Dendritic cell treated with granulocyte-macrophage colony-stimulating factor and Interleukin-4, amounts not matched to agents 40 ng/mL and 50 ng/mL, for 4 days (primary cell): ENCODE results near the gene HBS1L.

Experiments used
- H3K27ac Mint-ChIP-seq: one replicate; pipeline ENCODE4 v1.8.0; 2022; ENCODE audit warnings: mild to moderate bottlenecking, mixed read lengths
- H3K27me3 Mint-ChIP-seq: one replicate; pipeline ENCODE4 v1.8.0; 2022; ENCODE audit warnings: mild to moderate bottlenecking, mixed read lengths
- H3K36me3 Mint-ChIP-seq: one replicate; pipeline ENCODE4 v1.8.0; 2022; ENCODE audit warnings: low read depth, mixed read lengths
- H3K4me1 Mint-ChIP-seq: one replicate; pipeline ENCODE4 v1.8.0; 2022; ENCODE audit warnings: low read depth, mixed read lengths
- H3K4me3 Mint-ChIP-seq: one replicate; pipeline ENCODE4 v1.8.0; 2022; ENCODE audit warnings: mild to moderate bottlenecking, moderate library complexity, mixed read lengths
- H3K9me3 Mint-ChIP-seq: one replicate; pipeline ENCODE4 v1.8.0; 2022; ENCODE audit warnings: mixed read lengths
- intact Hi-C: fragments of 100-400 bp; cut with micrococcal nuclease; formaldehyde crosslinking; loops from one replicate; pipeline ENCODE4 v1.15.0; 2022

Gene HBS1L

GRCh38 chr6:134932535-134933470, 121.8 kb downstream of the HBS1L start:
- intact Hi-C loops: loop anchor here (10.0 kb wide), 1 partner anchor 98 kb away; no protein-coding TSS in a partner anchor
- Mint-ChIP-seq H3K36me3 (no peaks in the 10 kb centered on the region), H3K27me3 (no peaks in the 10 kb centered on the region), H3K27ac (no peak overlapping the region), H3K4me3 (no peak overlapping the region), H3K4me1 (no peaks in the 10 kb centered on the region), H3K9me3 (no peaks in the 10 kb centered on the region)

DNA sequence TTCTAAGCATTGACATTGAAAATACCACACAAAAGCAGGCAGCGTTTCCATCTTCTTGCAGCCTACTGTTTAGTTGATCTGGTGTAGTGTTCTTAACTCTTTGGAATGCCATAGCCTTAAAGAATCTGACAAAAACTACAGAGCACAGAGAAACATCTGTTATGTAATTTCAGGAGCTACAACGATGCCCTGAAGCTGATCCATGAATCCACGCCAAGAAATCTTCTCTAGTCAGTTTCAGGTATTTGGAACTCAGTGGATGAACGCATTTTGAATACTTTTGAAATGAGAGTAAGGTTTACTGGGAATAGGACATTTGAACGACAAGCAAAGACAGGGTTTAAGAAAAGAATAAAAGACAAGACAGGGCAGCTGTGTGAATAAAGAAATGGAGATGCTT, 122.5 kb downstream of the HBS1L start:
- Mint-ChIP-seq H3K4me1 (no peaks in the 10 kb centered on the region), H3K4me3 (no peak overlapping the region), H3K9me3 (no peaks in the 10 kb centered on the region), H3K36me3 (no peaks in the 10 kb centered on the region), H3K27me3 (no peaks in the 10 kb centered on the region), H3K27ac (no peak overlapping the region)
- intact Hi-C loops: loop anchor here (10.0 kb wide), 1 partner anchor 97 kb away; no protein-coding TSS in a partner anchor

DNA sequence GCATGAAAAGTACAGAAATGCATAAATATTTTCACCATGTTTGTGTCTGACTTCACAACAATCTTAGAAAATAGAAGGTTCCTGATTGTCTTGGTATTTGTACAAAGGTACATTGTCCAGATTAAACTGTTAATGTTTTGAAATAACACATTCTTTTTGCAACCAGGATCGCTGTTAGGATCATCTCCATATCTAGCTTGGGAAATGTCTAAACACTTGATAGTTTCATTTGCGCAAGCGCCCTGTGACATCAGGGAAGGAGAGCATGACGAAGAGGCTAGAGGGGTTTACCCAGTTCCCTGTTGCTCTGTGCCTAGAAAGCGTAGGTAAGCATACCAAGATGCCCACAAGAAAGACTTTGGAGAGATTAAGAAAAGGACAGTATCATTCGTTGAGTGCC, 124.2 kb downstream of the HBS1L start:
- Mint-ChIP-seq H3K27ac (no peak overlapping the region), H3K4me1 (no peaks in the 10 kb centered on the region), H3K9me3 (no peaks in the 10 kb centered on the region), H3K27me3 (no peaks in the 10 kb centered on the region), H3K4me3 (no peak overlapping the region), H3K36me3 (no peaks in the 10 kb centered on the region)
- intact Hi-C loops: loop anchor here (10.0 kb wide), 1 partner anchor 96 kb away; no protein-coding TSS in a partner anchor

GRCh38 chr6:134928151-134928900, 126.3 kb downstream of the HBS1L start:
- intact Hi-C loops: no loop called here
- no peaks in the 10 kb centered on the region for H3K27me3 Mint-ChIP-seq
- no peak overlapping the region for H3K27ac Mint-ChIP-seq
- H3K4me3 Mint-ChIP-seq: no peak overlapping the region
- no peaks in the 10 kb centered on the region for H3K36me3 Mint-ChIP-seq
- H3K9me3 Mint-ChIP-seq: no peaks in the 10 kb centered on the region
- H3K4me1 Mint-ChIP-seq: no peaks in the 10 kb centered on the region

GRCh38 chr6:134925800-134926199, 128.8 kb downstream of the HBS1L start:
- intact Hi-C loops: no loop called here
- no peaks in the 10 kb centered on the region for H3K27me3 Mint-ChIP-seq
- no peak overlapping the region for H3K27ac Mint-ChIP-seq
- H3K9me3 Mint-ChIP-seq: no peaks in the 10 kb centered on the region
- H3K4me3 Mint-ChIP-seq: no peak overlapping the region
- H3K36me3 Mint-ChIP-seq: no peaks in the 10 kb centered on the region
- H3K4me1 Mint-ChIP-seq: no peaks in the 10 kb centered on the region

- H3K9me3 Mint-ChIP-seq: no peaks in the 10 kb centered on the region
- H3K27me3 Mint-ChIP-seq: peaks cover 6% of the 10 kb centered on the region
- H3K27ac Mint-ChIP-seq: no peak overlapping the region
- no peaks in the 10 kb centered on the region for H3K4me1 Mint-ChIP-seq
- intact Hi-C loops: no loop called here
- no peak overlapping the region for H3K4me3 Mint-ChIP-seq
- H3K36me3 Mint-ChIP-seq: no peaks in the 10 kb centered on the region
Measured at GRCh38 chr6:134921721-134922261, 132.8 kb downstream of the HBS1L start.

DNA sequence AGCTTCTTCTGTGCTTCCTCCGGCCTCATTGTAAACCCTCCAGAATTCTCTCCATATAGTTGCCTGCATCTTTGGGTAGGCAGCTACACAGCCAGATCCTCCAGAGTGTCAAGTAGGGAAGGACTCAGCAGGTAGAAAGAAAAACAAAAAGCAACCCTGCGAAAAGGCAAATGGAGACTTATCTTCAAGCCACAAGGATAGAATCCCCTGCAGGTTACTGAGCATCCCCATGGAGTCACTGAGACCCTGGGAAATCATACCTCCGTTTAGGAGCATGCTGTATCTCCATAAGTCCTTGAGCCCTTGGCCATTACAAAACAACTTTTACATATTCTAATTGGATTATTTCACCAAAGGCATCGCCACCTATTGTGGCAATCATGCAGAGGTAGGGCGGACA, 133.3 kb downstream of the HBS1L start:
- intact Hi-C loops: no loop called here
- H3K4me1 Mint-ChIP-seq: no peaks in the 10 kb centered on the region
- no peak overlapping the region for H3K4me3 Mint-ChIP-seq
- H3K9me3 Mint-ChIP-seq: no peaks in the 10 kb centered on the region
- H3K36me3 Mint-ChIP-seq: no peaks in the 10 kb centered on the region
- H3K27me3 Mint-ChIP-seq: peaks cover 9% of the 10 kb centered on the region
- no peak overlapping the region for H3K27ac Mint-ChIP-seq

DNA sequence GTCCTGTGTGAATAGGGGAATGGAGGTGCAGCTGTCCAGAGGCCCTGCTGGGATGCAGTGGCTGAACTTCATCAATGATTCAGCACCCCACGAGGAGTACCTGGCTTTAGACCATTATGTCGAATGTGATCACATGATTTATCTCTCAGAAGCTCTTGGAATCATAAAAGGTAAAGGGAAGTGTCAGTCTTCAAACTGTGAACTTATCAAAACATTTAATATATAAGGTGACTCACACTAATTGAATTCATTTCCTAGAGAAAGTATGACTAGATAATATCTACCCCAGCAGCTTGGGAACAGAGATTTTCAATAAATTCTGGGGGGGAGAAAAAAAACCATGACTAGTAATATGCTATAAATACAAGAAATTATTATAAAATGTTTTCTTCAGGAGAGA, 134.2 kb downstream of the HBS1L start:
- H3K4me3 Mint-ChIP-seq: no peak overlapping the region

GRCh38 chr6:134918418-134918961, 136.1 kb downstream of the HBS1L start:
- Mint-ChIP-seq H3K27me3 (peaks cover 11% of the 10 kb centered on the region), H3K4me3 (no peak overlapping the region), H3K9me3 (no peaks in the 10 kb centered on the region), H3K27ac (no peak overlapping the region), H3K4me1 (no peaks in the 10 kb centered on the region), H3K36me3 (no peaks in the 10 kb centered on the region)
- intact Hi-C loops: no loop called here

More for the DNA sequence above, 134.2 kb downstream of the HBS1L start:
- Mint-ChIP-seq H3K27ac (no peak overlapping the region), H3K27me3 (peaks cover 11% of the 10 kb centered on the region), H3K9me3 (no peaks in the 10 kb centered on the region), H3K4me1 (no peaks in the 10 kb centered on the region), H3K36me3 (no peaks in the 10 kb centered on the region)
- intact Hi-C loops: no loop called here

- no peak overlapping the region for H3K4me3 Mint-ChIP-seq
Measured at GRCh38 chr6:134911547-134911946, 143.1 kb downstream of the HBS1L start.

GRCh38 chr6:134910593-134910935, 144.1 kb downstream of the HBS1L start:
- no peak overlapping the region for H3K27ac Mint-ChIP-seq
- no peaks in the 10 kb centered on the region for H3K9me3 Mint-ChIP-seq
- intact Hi-C loops: no loop called here
- H3K36me3 Mint-ChIP-seq: no peaks in the 10 kb centered on the region
- no peaks in the 10 kb centered on the region for H3K4me1 Mint-ChIP-seq
- H3K27me3 Mint-ChIP-seq: peaks cover 4% of the 10 kb centered on the region
- no peak overlapping the region for H3K4me3 Mint-ChIP-seq

More at GRCh38 chr6:134911547-134911946, 143.1 kb downstream of the HBS1L start:
- H3K9me3 Mint-ChIP-seq: no peaks in the 10 kb centered on the region
- H3K27ac Mint-ChIP-seq: no peak overlapping the region
- intact Hi-C loops: no loop called here
- no peaks in the 10 kb centered on the region for H3K36me3 Mint-ChIP-seq
- no peaks in the 10 kb centered on the region for H3K4me1 Mint-ChIP-seq
- H3K27me3 Mint-ChIP-seq: peaks cover 5% of the 10 kb centered on the region
